GM19240 (cell line): ENCODE data around the gene UBE3D.
A peak's percentile ranks its signal among the peaks of the same experiment; 100 is the strongest.
"Not testable (repeated sequence)": the region's sequence is repeated elsewhere in the genome, so short reads cannot be mapped to it uniquely, and the experiment has no call there.

Experiments used
- DNase-seq: peaks from one replicate; pipeline ENCODE4 v3.0.0; 2011; ENCODE audit warnings: low spot score; ENCODE audit not compliant: insufficient read length

UBE3D gene

GRCh38 chr6:83055366-83055964, 10.2 kb downstream of the UBE3D start:
- DNase-seq: peak; percentile 17

- no peak for DNase-seq
Observed at GRCh38 chr6:83053678-83054077, 12.0 kb downstream of the UBE3D start.

DNA sequence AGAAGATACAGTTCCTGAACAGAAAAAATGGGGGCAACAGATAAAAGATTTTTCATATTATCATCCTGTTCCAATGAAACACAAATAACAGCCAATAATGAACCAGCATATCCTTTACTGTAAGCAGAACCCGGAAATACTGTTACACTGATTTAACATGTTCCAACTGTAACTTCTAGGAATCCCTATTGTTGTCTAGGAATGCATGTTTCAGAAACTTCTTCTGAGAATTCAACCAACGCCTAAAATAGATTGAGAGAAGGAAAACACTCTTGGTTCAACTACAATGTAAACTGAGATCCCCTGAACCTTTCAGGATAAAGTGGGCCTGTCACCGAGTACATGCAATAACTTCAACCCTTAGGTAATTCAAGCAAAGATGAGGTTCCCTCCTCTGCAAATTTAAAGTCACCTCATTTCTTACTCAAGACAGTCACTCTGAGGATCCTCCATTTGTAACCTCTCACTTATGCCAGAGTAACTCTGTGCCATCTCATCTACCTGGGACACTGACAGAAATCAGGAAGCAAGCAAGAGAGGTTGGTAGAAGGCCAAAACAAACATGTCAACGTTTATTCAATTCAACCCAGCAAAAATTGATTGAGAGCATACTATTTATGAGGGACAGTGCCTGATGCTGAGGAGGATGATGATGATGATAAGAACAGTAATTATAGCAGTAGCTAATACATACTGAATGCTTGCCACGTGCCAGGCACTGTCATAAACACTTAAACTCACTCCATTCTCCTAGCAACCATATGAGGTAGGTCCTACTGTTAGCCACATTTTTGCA, 14.1 kb downstream of the UBE3D start:
- no peak for DNase-seq

GRCh38 chr6:83047065-83047754, 18.4 kb downstream of the UBE3D start:
- no peak for DNase-seq

- no peak for DNase-seq
Observed at GRCh38 chr6:83044091-83044768, 21.4 kb downstream of the UBE3D start.

DNA sequence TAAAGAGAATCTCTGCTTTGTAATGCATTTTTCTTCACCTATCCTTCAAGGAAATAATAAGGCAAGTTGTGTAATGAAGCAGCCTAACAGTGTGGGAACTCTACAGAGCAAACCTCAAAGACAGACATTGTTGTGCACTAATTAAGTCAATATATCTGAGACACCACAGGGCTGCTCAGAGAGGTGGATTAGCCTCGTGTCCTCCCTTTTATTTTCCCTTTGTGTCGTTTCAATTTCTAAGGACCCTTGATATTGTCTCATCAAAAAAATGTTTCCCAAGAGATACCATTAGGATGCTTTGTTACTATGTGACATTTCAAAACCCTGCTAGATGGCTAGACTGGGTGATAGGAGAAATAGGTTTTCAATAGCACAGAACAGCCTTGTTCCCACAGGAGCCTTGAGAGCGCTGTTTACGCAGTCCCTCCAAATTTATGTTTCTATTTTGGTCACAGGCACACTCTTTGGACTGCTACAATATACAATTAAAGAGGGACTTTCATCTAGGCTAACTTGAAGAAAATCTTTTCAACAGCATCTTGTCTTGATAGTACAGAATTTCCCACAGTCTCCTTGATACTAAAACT, 23.1 kb downstream of the UBE3D start:
- no peak for DNase-seq

DNA sequence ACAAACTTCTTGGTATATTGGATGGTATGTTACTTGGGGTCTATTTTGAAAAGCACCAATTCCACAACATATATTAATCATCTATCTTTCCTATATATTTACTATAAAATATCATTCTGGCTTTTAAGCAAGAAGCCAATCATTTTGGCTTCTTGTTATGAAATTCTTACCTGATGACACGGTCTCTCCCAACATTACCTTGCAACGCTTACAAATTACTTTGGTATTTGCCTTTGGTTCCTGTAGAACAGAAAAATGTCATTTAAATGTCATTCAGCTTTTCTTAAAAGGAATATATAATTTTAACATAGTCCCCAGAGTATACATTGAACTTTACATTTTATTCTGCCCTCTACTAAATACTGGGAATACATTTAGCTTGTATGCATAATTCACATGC, 27.4 kb downstream of the UBE3D start:
- no peak for DNase-seq

GRCh38 chr6:83031689-83032088, 34.0 kb downstream of the UBE3D start:
- DNase-seq: no peak

DNA sequence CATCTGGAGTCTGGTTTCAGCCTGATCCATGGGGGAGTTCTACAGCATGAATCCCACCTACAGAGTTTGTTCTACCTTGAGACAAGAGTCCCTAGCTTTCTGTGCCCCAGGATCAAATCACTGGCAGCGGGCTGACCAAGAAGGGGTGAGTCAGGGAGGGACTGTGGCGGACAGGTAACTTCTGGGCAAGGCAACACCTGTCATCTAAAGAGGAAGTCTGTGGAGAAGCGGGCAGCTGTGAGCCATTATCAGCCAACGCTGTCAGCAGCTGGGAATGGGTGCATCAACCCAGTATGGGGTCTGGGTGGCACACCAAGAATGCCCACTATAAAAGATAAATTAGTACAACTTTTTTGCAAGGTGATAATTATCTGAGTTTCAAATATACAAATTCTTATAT, 45.9 kb downstream of the UBE3D start:
- DNase-seq: no peak

DNA sequence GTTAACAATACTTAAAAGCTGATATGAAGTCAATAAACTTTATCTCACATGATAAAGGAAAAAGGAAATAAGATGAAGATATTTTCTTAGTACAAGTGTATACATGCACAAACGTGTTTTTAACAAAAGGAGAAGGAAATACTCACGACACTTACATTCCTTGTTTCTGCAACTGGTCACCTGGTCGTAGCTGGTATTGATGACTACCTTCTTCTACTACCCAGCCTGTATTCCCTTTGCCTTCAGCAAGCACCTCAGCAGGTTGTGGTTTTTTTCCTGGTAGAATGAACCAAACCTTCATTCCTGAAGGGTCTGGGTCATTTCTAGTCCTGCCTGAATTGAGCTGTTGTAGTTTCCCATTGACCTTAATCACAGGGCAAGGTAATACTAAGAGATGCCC, 54.5 kb downstream of the UBE3D start:
- not testable (repeated sequence) for DNase-seq

- no peak for DNase-seq
Observed at GRCh38 chr6:83008626-83009025, 57.0 kb downstream of the UBE3D start.

GRCh38 chr6:83006270-83006905, 59.3 kb downstream of the UBE3D start:
- no peak for DNase-seq

DNA sequence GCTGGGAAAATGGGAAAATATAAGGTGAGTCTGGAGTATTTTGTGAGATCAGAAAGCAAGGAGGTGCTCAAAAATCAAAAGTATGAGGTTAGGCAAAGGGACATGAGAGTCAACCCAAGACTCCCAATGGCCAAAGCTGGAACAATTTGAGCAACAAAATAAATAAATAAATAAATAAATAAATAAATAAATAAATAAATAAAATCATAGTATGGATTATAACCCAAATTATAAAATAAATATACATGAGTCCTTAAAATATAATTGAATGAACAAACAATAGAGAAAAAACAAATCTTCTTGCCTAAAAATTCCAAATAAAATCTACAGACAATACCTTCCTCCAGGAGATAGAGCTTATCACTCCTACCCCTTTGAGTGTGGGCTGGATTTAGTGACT, 69.5 kb downstream of the UBE3D start:
- no peak for DNase-seq

DNA sequence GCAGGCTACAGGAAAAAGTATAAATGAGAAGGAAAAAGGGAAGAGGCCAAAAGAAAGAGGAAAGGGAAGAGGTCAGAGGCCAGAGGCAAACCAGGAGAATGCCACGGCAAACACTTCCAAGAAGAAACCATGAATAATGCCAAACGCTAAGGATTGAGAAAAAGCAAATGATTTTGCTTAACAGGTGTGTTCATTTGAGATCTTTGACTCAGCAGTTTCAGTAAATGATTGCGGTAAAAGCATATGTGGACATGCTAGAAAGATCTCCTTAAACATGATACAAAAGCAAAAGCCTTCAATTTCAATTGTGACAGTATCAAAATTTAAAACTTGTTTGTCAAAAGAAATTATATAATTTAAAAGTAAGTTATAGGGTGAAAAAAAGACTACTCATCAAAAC, 70.6 kb downstream of the UBE3D start:
- DNase-seq: no peak

- DNase-seq: no peak
Observed at GRCh38 chr6:82989736-82990290, 75.8 kb downstream of the UBE3D start.

DNA sequence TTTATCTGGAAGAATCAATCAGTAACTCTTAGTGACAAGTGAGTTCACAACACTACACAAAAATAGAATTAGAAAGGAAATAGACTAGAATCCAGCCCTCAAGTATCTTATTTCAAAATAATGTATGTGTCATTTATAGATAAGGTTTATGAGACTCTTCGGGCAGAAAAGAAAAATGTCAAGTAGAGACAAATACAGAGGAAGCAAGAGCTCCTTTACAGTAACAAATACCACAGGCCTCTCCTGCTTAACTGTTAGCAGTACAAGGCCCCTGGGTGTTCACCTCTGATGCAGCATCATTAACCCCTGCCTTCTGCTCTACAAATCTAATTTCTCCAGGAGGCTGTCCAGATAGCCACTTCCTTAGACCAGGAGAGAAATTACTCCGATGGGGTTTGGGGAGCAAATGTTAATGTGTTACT, 76.7 kb downstream of the UBE3D start:
- no peak for DNase-seq

DNA sequence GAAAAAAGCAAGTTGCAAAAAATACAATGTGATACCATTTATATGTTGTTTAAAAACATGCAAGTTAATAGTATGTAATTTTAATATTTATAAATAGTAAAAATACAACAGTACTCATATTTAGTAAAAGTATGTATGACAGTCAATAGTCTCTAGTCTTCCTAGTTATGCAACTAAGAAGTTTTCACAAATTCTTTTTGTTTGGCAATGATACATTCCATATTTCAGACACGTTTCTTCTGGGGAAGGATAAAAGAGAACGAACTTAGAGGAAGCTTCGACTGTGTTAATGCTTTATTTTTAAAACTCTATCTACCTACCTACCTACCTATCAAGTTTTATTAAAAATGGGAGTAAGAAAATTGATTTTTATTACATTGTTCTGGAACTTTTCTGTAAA, 77.7 kb downstream of the UBE3D start:
- no peak for DNase-seq

GRCh38 chr6:82987416-82987815, 78.2 kb downstream of the UBE3D start:
- no peak for DNase-seq

DNA sequence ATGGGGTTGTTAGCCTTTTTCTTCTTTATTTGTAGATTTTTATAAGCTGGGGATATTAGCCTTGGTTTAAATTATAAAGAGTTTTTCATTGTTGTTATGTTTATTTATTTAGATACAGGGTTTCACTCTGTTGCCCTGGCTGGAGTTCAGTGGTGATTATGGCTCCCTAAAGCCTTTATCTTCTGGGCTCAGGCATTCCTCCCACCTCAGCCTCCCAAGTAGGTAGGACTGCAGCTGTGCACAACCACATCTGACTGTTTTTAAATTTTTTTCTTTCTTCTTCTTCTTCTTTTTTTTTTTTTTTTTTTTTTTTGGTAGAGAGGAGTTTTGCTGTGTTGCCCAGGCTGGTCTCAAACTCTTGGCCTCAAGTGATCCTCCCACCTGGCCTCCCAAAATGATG, 80.9 kb downstream of the UBE3D start:
- no peak for DNase-seq

DNA sequence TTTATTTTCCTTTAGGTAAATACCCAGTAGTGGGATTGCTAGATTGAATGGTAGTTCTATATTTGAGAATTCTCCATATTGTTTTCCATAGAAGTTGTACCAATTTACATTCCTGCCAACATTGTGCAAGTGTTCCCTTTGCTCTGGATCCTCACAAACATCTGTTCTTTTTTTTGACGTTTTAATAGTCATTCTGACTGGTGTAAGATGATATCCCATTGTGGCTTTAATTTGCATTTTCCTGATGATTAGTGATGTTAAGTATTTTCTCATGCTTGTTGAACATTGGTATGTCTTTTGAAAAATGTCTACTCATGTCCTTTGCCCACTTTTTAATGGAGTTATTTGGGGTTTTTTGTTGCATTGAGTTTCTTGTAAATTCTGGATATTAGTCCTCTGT, 85.6 kb downstream of the UBE3D start:
- DNase-seq: no peak

DNA sequence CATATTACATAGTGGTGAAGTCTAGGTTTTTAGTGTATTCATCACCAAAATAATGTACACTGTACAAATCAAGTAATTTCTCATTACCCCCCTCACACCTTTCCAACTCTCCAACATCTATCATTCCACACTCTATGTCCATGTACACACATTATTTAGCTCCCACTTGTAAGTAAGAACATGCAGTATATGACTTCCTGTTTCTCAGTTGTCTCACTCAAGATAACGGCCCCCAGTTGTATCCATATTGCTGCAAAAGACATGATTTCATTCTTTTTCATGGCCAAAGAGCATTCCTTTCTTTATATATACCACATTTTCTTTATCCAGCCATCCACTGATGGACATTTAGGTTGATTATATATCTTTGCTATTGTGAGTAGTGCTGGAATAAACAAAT, 86.0 kb downstream of the UBE3D start:
- no peak for DNase-seq
